Coronary artery (tissue), 2 donors: ENCODE results near the gene LHFPL6.

Experiments used
- DNase-seq: peaks from one replicate; pipeline ENCODE4 v3.0.0-alpha.2; 2017; ENCODE audit warnings: low spot score
- H3K27ac ChIP-seq, 2 donors: fragments of 200-600 bp; sonication (generic); one replicate each; pipeline ENCODE4 v1.5.1; 2016 to 2019
- H3K4me3 ChIP-seq: fragments of 200-600 bp; sonication (generic); 2 replicates; pipeline ENCODE4 v1.5.1; 2016; ENCODE audit warnings: mild to moderate bottlenecking, moderate library complexity
- CTCF ChIP-seq: fragments of 200-600 bp; sonication (generic); IDR thresholded peaks from one replicate; pipeline ENCODE4 v1.5.1; 2019; ENCODE audit warnings: antibody characterized with exemption

The LHFPL6 gene

GRCh38 chr13:39373145-39373544 is 229.8 kb downstream of the LHFPL6 start:
- TF ChIP-seq CTCF = no peak
- Histone ChIP-seq H3K4me3 (no peak overlapping the region), H3K27ac (peak overlapping the region; percentile 35 to 59)
- no peak for DNase-seq

GRCh38 chr13:39371706-39372105 is 231.3 kb downstream of the LHFPL6 start:
- H3K4me3 ChIP-seq = no peak overlapping the region
- DNase-seq = no peak
- H3K27ac ChIP-seq = peak overlapping the region in 1 of 2 donors; percentile 45
- no peak for TF ChIP-seq CTCF

GRCh38 chr13:39370554-39370953 is 232.4 kb downstream of the LHFPL6 start:
- Histone ChIP-seq H3K27ac (peak overlapping the region; percentile 46 to 57), H3K4me3 (peak overlapping the region; percentile 20)
- TF ChIP-seq CTCF = no peak
- DNase-seq = no peak

GRCh38 chr13:39370048-39370447 is 232.9 kb downstream of the LHFPL6 start:
- Histone ChIP-seq H3K27ac (peak overlapping the region in 1 of 2 donors; percentile 57), H3K4me3 (peak overlapping the region; percentile 17)
- no peak for TF ChIP-seq CTCF

GRCh38 chr13:39369161-39369890 is 233.7 kb downstream of the LHFPL6 start:
- Histone ChIP-seq H3K4me3 (no peak overlapping the region), H3K27ac (peak overlapping the region in 1 of 2 donors; percentile 57)
- no peak for TF ChIP-seq CTCF
- DNase-seq = no peak

More at GRCh38 chr13:39370048-39370447, 232.9 kb downstream of the LHFPL6 start:
- no peak for DNase-seq

- Histone ChIP-seq H3K27ac (peak overlapping the region; percentile 41 to 49), H3K4me3 (peak overlapping the region; percentile 21)
- TF ChIP-seq CTCF = no peak
- DNase-seq = no peak
Observed at GRCh38 chr13:39365879-39366278, 237.1 kb downstream of the LHFPL6 start.

- Histone ChIP-seq H3K4me3 (peak overlapping the region; percentile 21), H3K27ac (peak overlapping the region; percentile 41 to 49)
- TF ChIP-seq CTCF = no peak
- DNase-seq = no peak
Observed at GRCh38 chr13:39364947-39365468, 238.0 kb downstream of the LHFPL6 start.
